ENCODE results near the gene ROBO2.

The ROBO2 gene

GRCh38 chr3:77279276-77279675, 239.4 kb downstream of the ROBO2 start:
- TF ChIP-seq, protein P1, sequence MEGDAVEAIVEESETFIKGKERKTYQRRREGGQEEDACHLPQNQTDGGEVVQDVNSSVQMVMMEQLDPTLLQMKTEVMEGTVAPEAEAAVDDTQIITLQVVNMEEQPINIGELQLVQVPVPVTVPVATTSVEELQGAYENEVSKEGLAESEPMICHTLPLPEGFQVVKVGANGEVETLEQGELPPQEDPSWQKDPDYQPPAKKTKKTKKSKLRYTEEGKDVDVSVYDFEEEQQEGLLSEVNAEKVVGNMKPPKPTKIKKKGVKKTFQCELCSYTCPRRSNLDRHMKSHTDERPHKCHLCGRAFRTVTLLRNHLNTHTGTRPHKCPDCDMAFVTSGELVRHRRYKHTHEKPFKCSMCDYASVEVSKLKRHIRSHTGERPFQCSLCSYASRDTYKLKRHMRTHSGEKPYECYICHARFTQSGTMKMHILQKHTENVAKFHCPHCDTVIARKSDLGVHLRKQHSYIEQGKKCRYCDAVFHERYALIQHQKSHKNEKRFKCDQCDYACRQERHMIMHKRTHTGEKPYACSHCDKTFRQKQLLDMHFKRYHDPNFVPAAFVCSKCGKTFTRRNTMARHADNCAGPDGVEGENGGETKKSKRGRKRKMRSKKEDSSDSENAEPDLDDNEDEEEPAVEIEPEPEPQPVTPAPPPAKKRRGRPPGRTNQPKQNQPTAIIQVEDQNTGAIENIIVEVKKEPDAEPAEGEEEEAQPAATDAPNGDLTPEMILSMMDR (IDR thresholded peaks at IDR 0.05; ENCODE audit: control insufficient read depth, extremely low read depth, insufficient read depth) = no peak
- DNase-seq (ENCODE audit: low read depth) = no peak
- H3K4me3 ChIP-seq (ENCODE audit: low read depth, low read length) = no peak overlapping the region

DNA sequence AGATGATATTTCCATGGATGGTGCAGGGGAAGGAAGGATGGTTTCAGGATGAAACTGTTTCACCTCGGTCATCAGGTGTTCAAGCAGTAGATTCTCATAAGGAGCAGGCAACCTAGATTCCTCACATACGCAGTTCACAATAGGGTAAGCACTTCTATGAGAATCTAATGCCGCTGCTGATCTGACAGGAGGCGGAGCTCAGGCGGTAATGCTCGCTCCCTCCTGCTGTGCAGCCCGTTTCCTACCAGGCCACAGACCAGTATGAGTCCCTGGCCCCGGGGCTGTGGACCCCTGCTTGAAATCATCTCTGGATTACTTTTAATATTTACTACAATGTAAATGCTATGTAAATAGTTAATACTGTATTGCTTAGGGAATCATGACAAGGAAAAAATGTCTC, 241.8 kb downstream of the ROBO2 start:
- H3K4me3 ChIP-seq (ENCODE audit: low read depth, low read length) = no peak overlapping the region
- TF ChIP-seq, protein P1 (IDR thresholded peaks at IDR 0.05; ENCODE audit: control insufficient read depth, extremely low read depth, insufficient read depth) = no peak
- DNase-seq (ENCODE audit: low read depth) = no peak

DNA sequence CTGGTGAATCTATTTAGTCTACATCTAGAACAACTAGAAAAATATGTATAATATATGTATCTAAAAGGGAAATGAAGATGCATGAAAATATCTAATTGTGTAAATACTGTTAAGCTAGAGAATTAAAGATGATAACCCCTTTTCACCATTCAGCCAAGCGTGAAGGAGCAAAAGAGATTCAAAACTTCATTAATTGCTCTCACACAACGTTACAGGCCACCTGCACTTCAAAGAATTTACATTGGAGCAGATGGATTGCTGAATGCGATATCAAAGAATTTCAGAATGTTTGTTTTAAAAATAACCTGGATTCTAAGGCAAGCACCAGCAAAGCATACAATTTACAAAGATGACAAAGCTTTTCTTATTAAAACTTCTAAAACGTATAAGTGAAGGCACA, 243.2 kb downstream of the ROBO2 start:
- DNase-seq (ENCODE audit: low read depth) = no peak
- TF ChIP-seq, protein P1 (IDR thresholded peaks at IDR 0.05; ENCODE audit: control insufficient read depth, extremely low read depth, insufficient read depth) = no peak
- H3K4me3 ChIP-seq (ENCODE audit: low read depth, low read length) = no peak overlapping the region

GRCh38 chr3:77288348-77288747, 248.4 kb downstream of the ROBO2 start:
- TF ChIP-seq, protein P1 (IDR thresholded peaks at IDR 0.05; ENCODE audit: control insufficient read depth, extremely low read depth, insufficient read depth) = no peak
- no peak overlapping the region for H3K4me3 ChIP-seq (ENCODE audit: low read depth, low read length)
- DNase-seq (ENCODE audit: low read depth) = no peak

- TF ChIP-seq, protein P1 (IDR thresholded peaks at IDR 0.05; ENCODE audit: control insufficient read depth, extremely low read depth, insufficient read depth) = no peak
- peak; percentile 6 for DNase-seq (ENCODE audit: low read depth)
Measured at GRCh38 chr3:77296527-77296926, 256.6 kb downstream of the ROBO2 start.

GRCh38 chr3:77298417-77298816, 258.5 kb downstream of the ROBO2 start:
- DNase-seq (ENCODE audit: low read depth) = no peak
- H3K4me3 ChIP-seq (ENCODE audit: low read depth, low read length) = no peak overlapping the region
- TF ChIP-seq, protein P1 (IDR thresholded peaks at IDR 0.05; ENCODE audit: control insufficient read depth, extremely low read depth, insufficient read depth) = no peak

More at GRCh38 chr3:77296527-77296926, 256.6 kb downstream of the ROBO2 start:
- no peak overlapping the region for H3K4me3 ChIP-seq (ENCODE audit: low read depth, low read length)

DNA sequence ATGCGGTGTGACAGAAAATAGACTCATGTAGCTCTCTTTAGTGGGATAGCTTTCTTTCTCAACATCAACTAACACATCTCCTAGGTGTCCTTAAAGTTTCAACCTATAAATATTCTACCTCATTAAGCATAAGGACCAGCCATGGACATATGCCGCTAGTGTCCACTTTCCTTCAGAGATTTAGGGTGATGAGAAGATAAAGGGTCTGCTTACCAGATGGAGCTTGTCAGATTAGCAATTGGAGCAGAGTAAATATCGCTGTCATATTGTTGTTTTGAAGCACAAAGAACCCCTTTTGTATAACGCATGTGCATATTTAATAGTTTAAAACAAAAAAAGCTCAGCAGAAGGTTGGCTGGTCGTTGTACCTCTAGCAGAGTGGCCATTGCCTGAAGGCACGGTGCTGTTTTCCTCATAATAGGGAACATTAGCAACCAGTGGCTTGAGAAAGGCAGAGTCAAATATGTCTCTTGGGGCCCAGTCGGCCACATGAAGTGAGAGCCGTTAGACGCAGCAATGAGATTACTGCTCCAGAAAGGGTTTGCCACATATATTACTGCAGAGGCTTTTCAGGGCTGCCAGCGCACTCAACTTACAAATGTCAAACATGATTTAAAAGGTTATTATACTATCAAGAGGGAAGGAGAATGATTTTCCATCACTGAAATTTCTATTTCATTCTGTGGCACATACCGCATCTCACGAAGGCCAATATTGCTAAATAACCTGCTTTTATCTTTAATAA, 264.2 kb downstream of the ROBO2 start:
- no peak overlapping the region for H3K4me3 ChIP-seq (ENCODE audit: low read depth, low read length)
- TF ChIP-seq, protein P1 (IDR thresholded peaks at IDR 0.05; ENCODE audit: control insufficient read depth, extremely low read depth, insufficient read depth) = no peak
- DNase-seq (ENCODE audit: low read depth) = no peak
